GM12878 (cell line): ENCODE data around the gene LY9. TPM values are rescaled to one million over a fixed set of nuclear protein-coding genes. Genes with fewer than 3 reads are reported as not detected.
A peak's percentile ranks its signal among the peaks of the same experiment; 100 is the strongest.

ENCODE experiments used
- ASH2L ChIP-seq: fragments of 300-600, 200-600 bp; sonication (generic); IDR thresholded peaks from 2 replicates; pipeline ENCODE4 v1.6.1; 2017; ENCODE audit warnings: low read depth, mild to moderate bottlenecking, borderline replicate concordance
- BCL11A ChIP-seq: IDR thresholded peaks from 2 replicates; pipeline ENCODE4 v1.6.1; 2011; ENCODE audit warnings: low read depth, low read length
- CBX3 ChIP-seq: fragments of 200-600 bp; sonication (generic); IDR thresholded peaks from 2 replicates; pipeline ENCODE4 v1.6.1; 2016; ENCODE audit warnings: low read depth, borderline replicate concordance
- FOXM1 ChIP-seq: IDR thresholded peaks from 2 replicates; pipeline ENCODE4 v1.6.1; 2012; ENCODE audit warnings: low read depth, mild to moderate bottlenecking, inconsistent platforms, low read length, moderate library complexity
- HDGF ChIP-seq: fragments of 450-650 bp; IDR thresholded peaks from 2 replicates; pipeline ENCODE4 v1.6.1; 2016; ENCODE audit warnings: antibody characterized with exemption
- KDM1A ChIP-seq: fragments of 200-600 bp; sonication (generic); IDR thresholded peaks from 2 replicates; pipeline ENCODE4 v1.6.1; 2016; ENCODE audit warnings: borderline replicate concordance
- MTA2 ChIP-seq: fragments of 450-650 bp; IDR thresholded peaks from 2 replicates; pipeline ENCODE4 v1.6.1; 2016; ENCODE audit warnings: low read depth, mild to moderate bottlenecking, moderate library complexity
- NR2C2 ChIP-seq: IDR thresholded peaks from 2 replicates; pipeline ENCODE4 v1.6.1; 2011; ENCODE audit warnings: borderline replicate concordance, low read depth; ENCODE audit not compliant: control insufficient read depth, insufficient read length
- NR2F1 ChIP-seq: fragments of 450-650 bp; conservative IDR thresholded peaks from 2 replicates; pipeline ENCODE4 v1.6.1; 2017; ENCODE audit warnings: mild to moderate bottlenecking
- SIX5 ChIP-seq: IDR thresholded peaks from 2 replicates; pipeline ENCODE4 v1.6.1; 2011; ENCODE audit warnings: mild to moderate bottlenecking, low read depth, low read length, moderate library complexity; ENCODE audit not compliant: severe bottlenecking
- SMC3 ChIP-seq: IDR thresholded peaks from 2 replicates; pipeline ENCODE4 v1.6.1; 2011; ENCODE audit warnings: low read length, improper control_type of control experiment, borderline replicate concordance
- SPI1 ChIP-seq: IDR thresholded peaks from 2 replicates; pipeline ENCODE4 v1.6.1; 2011; ENCODE audit warnings: low read depth, mild to moderate bottlenecking, low read length, moderate library complexity, borderline replicate concordance; ENCODE audit not compliant: insufficient read depth
- STAT1 ChIP-seq: fragments of 450-650 bp; conservative IDR thresholded peaks from 2 replicates; pipeline ENCODE4 v1.6.1; 2014; ENCODE audit warnings: antibody characterized with exemption, mild to moderate bottlenecking
- polyA plus RNA-seq, 11 experiments: library from polyadenylated mRNA; depleted of rRNA in 4 of 11; unstranded in 6 of 11; stranded (reverse) in 5 of 11; fragments of >200 nt; fragmentation: Nextera tagmentation in 4 of 11; fragmentation: Illumina TruSeq in 1 of 11; extraction: Ambion mirVana in 4 of 11; extraction: Trizol in 1 of 11; gene quantifications; 1 replicate in 1 of 11; 2 replicates in 10 of 11; pipeline versions ENCODE4 v1.2.1 to v1.2.3, GENCODE V29; 2011 to 2016; ENCODE audit warnings: inconsistent platforms in 2 of 11, missing spikeins in 2 of 11, low read depth in 1 of 11
- total RNA-seq, 4 experiments: library from RNA; depleted of rRNA in 3 of 4; stranded (reverse); fragments of >200 nt in 3 of 4; fragmentation: Illumina TruSeq in 1 of 4; extraction: Trizol in 1 of 4; gene quantifications; 2 replicates each; pipeline versions ENCODE4 v1.2.1 to v1.2.3, GENCODE V29; 2013 to 2021
- TF ChIP-seq, protein P1 (sequence below): fragments of 450-650 bp; IDR thresholded peaks from 2 replicates; pipeline ENCODE4 v1.6.1; 2017; ENCODE audit warnings: mild to moderate bottlenecking
- TF ChIP-seq, protein P2 (sequence below): fragments of 450-650 bp; IDR thresholded peaks from 2 replicates; pipeline ENCODE4 v1.6.1; 2017; ENCODE audit warnings: borderline replicate concordance
- TF ChIP-seq, protein P3 (sequence below): IDR thresholded peaks from 2 replicates; pipeline ENCODE4 v1.6.1; 2012; ENCODE audit warnings: improper control_type of control experiment, low read depth, low read length; ENCODE audit not compliant: insufficient replicate concordance
- TF ChIP-seq, protein P4 (sequence below): fragments of 450-650 bp; IDR thresholded peaks from 2 replicates; pipeline ENCODE4 v1.6.1; 2017; ENCODE audit warnings: antibody characterized with exemption, mild to moderate bottlenecking, moderate library complexity
- TF ChIP-seq, protein P5 (sequence below): fragments of 450-650 bp; IDR thresholded peaks from 2 replicates; pipeline ENCODE4 v1.6.1; 2016; ENCODE audit warnings: mild to moderate bottlenecking

LY9 gene
- total and polyA plus RNA-seq, 10 of the 15 experiments (the other 5 are each of a cell fraction or from before 2014, with no cell fraction given) = 2.7 to 12.5 (median 9.0) TPM

DNA sequence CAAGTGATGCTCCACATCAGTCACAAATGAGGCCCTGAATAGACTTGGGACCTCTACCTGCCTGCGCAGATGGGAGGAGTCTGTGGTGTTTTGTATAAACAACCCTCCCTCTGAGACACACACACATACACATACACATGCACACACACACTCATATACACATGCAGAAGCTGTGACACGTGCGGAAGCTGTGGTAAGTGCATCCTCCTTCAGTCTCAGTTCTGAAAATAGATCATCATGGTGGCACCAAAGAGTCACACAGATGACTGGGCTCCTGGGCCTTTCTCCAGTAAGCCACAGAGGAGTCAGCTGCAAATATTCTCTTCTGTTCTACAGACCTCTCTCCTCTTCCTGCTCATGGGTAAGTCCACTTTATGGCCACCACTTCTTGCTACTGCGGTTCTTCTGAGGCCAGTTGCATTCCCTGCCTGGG lies at the start of gene LY9 (continued):
- TF ChIP-seq SIX5 (no peak), FOXM1 (peak; percentile 70; the same call in 1 of the 2 replicates), ASH2L (no peak), SPI1 (peak; percentile 22; the same call in 1 of the 2 replicates), MTA2 (peak; percentile 91), NR2F1 (peak; percentile 80), BCL11A (peak; percentile 91), SMC3 (peak; percentile 19; the same call in 1 of the 2 replicates), CBX3 (no peak), NR2C2 (no peak), HDGF (no peak), STAT1 (no peak), KDM1A (no peak)
- TF ChIP-seq, protein P1, sequence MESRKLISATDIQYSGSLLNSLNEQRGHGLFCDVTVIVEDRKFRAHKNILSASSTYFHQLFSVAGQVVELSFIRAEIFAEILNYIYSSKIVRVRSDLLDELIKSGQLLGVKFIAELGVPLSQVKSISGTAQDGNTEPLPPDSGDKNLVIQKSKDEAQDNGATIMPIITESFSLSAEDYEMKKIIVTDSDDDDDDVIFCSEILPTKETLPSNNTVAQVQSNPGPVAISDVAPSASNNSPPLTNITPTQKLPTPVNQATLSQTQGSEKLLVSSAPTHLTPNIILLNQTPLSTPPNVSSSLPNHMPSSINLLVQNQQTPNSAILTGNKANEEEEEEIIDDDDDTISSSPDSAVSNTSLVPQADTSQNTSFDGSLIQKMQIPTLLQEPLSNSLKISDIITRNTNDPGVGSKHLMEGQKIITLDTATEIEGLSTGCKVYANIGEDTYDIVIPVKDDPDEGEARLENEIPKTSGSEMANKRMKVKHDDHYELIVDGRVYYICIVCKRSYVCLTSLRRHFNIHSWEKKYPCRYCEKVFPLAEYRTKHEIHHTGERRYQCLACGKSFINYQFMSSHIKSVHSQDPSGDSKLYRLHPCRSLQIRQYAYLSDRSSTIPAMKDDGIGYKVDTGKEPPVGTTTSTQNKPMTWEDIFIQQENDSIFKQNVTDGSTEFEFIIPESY = no peak
- TF ChIP-seq, protein P2, sequence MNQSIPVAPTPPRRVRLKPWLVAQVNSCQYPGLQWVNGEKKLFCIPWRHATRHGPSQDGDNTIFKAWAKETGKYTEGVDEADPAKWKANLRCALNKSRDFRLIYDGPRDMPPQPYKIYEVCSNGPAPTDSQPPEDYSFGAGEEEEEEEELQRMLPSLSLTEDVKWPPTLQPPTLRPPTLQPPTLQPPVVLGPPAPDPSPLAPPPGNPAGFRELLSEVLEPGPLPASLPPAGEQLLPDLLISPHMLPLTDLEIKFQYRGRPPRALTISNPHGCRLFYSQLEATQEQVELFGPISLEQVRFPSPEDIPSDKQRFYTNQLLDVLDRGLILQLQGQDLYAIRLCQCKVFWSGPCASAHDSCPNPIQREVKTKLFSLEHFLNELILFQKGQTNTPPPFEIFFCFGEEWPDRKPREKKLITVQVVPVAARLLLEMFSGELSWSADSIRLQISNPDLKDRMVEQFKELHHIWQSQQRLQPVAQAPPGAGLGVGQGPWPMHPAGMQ = no peak
- TF ChIP-seq, protein P3, sequence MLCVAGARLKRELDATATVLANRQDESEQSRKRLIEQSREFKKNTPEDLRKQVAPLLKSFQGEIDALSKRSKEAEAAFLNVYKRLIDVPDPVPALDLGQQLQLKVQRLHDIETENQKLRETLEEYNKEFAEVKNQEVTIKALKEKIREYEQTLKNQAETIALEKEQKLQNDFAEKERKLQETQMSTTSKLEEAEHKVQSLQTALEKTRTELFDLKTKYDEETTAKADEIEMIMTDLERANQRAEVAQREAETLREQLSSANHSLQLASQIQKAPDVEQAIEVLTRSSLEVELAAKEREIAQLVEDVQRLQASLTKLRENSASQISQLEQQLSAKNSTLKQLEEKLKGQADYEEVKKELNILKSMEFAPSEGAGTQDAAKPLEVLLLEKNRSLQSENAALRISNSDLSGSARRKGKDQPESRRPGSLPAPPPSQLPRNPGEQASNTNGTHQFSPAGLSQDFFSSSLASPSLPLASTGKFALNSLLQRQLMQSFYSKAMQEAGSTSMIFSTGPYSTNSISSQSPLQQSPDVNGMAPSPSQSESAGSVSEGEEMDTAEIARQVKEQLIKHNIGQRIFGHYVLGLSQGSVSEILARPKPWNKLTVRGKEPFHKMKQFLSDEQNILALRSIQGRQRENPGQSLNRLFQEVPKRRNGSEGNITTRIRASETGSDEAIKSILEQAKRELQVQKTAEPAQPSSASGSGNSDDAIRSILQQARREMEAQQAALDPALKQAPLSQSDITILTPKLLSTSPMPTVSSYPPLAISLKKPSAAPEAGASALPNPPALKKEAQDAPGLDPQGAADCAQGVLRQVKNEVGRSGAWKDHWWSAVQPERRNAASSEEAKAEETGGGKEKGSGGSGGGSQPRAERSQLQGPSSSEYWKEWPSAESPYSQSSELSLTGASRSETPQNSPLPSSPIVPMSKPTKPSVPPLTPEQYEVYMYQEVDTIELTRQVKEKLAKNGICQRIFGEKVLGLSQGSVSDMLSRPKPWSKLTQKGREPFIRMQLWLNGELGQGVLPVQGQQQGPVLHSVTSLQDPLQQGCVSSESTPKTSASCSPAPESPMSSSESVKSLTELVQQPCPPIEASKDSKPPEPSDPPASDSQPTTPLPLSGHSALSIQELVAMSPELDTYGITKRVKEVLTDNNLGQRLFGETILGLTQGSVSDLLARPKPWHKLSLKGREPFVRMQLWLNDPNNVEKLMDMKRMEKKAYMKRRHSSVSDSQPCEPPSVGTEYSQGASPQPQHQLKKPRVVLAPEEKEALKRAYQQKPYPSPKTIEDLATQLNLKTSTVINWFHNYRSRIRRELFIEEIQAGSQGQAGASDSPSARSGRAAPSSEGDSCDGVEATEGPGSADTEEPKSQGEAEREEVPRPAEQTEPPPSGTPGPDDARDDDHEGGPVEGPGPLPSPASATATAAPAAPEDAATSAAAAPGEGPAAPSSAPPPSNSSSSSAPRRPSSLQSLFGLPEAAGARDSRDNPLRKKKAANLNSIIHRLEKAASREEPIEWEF = peak; percentile 60
- TF ChIP-seq, protein P4, sequence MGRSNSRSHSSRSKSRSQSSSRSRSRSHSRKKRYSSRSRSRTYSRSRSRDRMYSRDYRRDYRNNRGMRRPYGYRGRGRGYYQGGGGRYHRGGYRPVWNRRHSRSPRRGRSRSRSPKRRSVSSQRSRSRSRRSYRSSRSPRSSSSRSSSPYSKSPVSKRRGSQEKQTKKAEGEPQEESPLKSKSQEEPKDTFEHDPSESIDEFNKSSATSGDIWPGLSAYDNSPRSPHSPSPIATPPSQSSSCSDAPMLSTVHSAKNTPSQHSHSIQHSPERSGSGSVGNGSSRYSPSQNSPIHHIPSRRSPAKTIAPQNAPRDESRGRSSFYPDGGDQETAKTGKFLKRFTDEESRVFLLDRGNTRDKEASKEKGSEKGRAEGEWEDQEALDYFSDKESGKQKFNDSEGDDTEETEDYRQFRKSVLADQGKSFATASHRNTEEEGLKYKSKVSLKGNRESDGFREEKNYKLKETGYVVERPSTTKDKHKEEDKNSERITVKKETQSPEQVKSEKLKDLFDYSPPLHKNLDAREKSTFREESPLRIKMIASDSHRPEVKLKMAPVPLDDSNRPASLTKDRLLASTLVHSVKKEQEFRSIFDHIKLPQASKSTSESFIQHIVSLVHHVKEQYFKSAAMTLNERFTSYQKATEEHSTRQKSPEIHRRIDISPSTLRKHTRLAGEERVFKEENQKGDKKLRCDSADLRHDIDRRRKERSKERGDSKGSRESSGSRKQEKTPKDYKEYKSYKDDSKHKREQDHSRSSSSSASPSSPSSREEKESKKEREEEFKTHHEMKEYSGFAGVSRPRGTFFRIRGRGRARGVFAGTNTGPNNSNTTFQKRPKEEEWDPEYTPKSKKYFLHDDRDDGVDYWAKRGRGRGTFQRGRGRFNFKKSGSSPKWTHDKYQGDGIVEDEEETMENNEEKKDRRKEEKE = no peak
- TF ChIP-seq, protein P5, sequence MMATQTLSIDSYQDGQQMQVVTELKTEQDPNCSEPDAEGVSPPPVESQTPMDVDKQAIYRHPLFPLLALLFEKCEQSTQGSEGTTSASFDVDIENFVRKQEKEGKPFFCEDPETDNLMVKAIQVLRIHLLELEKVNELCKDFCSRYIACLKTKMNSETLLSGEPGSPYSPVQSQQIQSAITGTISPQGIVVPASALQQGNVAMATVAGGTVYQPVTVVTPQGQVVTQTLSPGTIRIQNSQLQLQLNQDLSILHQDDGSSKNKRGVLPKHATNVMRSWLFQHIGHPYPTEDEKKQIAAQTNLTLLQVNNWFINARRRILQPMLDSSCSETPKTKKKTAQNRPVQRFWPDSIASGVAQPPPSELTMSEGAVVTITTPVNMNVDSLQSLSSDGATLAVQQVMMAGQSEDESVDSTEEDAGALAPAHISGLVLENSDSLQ = peak; percentile 57; the same call in 1 of the 2 replicates
